DOHH2 (cell line): Measurements from ENCODE around the gene RNLS.

Source experiments
- H3F3A ChIP-seq: fragments of 200-600 bp; sonication (generic), shearing (Covaris generic); 2 replicates; pipeline ENCODE4 v1.6.0; 2016; ENCODE audit warnings: antibody characterized with exemption, mild to moderate bottlenecking; ENCODE audit not compliant: control insufficient read depth, insufficient read depth
- H3K27ac ChIP-seq: fragments of 200-600 bp; sonication (generic); 2 replicates; pipeline ENCODE4 v1.5.1; 2014; ENCODE audit warnings: low read depth, mild to moderate bottlenecking, low read length, moderate library complexity
- H3K27me3 ChIP-seq: fragments of 200-600 bp; sonication (generic); 2 replicates; pipeline ENCODE4 v1.6.1; 2014; ENCODE audit warnings: mild to moderate bottlenecking, low read length, mixed read lengths; ENCODE audit not compliant: control insufficient read depth
- H3K36me3 ChIP-seq: fragments of 200-600 bp; sonication (generic); 2 replicates; pipeline ENCODE4 v1.6.1; 2014; ENCODE audit warnings: mild to moderate bottlenecking, low read length, moderate library complexity, mixed read lengths; ENCODE audit not compliant: control insufficient read depth
- H3K4me1 ChIP-seq: fragments of 200-600 bp; sonication (generic); 2 replicates; pipeline ENCODE4 v1.6.1; 2014; ENCODE audit warnings: mild to moderate bottlenecking, low read length, mixed read lengths; ENCODE audit not compliant: control insufficient read depth
- H3K4me2 ChIP-seq: fragments of 200-600 bp; sonication (generic); 2 replicates; pipeline ENCODE4 v1.6.0; 2014; ENCODE audit warnings: mild to moderate bottlenecking, low read length, moderate library complexity
- H3K4me3 ChIP-seq: fragments of 200-600 bp; sonication (generic); 2 replicates; pipeline ENCODE4 v1.5.1; 2014; ENCODE audit warnings: mild to moderate bottlenecking, low read length, mixed read lengths
- H3K79me2 ChIP-seq: fragments of 200-600 bp; sonication (generic); 2 replicates; pipeline ENCODE4 v1.6.1; 2014; ENCODE audit warnings: mild to moderate bottlenecking, low read length, mixed read lengths; ENCODE audit not compliant: control insufficient read depth
- H3K9me2 ChIP-seq: fragments of 200-600 bp; sonication (generic); replicated peaks from 2 replicates; pipeline ENCODE4 v1.6.1; 2014; ENCODE audit warnings: mild to moderate bottlenecking, low read length, mixed read lengths; ENCODE audit not compliant: control insufficient read depth
- H3K9me3 ChIP-seq: fragments of 200-600 bp; sonication (generic); 2 replicates; pipeline ENCODE4 v1.6.1; 2014; ENCODE audit warnings: antibody characterized with exemption, low read length, mixed read lengths; ENCODE audit not compliant: control insufficient read depth, insufficient read depth
- H4K20me1 ChIP-seq: fragments of 200-600 bp; sonication (generic); 2 replicates; pipeline ENCODE4 v1.6.0; 2014; ENCODE audit warnings: low read depth, mild to moderate bottlenecking, antibody characterized with exemption, low read length, moderate library complexity; ENCODE audit not compliant: control insufficient read depth, insufficient read depth
- EZH2phosphoT487 ChIP-seq: fragments of 200-600 bp; sonication (generic); IDR thresholded peaks from 2 replicates; pipeline ENCODE4 v1.6.1; 2017; ENCODE audit warnings: borderline replicate concordance, mild to moderate bottlenecking, antibody characterized with exemption, low read length, moderate library complexity, mixed read lengths
- TF ChIP-seq, protein P1 (sequence below): fragments of 200-600 bp; sonication (generic); IDR thresholded peaks from one replicate; pipeline ENCODE4 v1.5.1; 2014; ENCODE audit warnings: antibody characterized with exemption, mild to moderate bottlenecking, low read depth, low read length; ENCODE audit not compliant: poor library complexity, severe bottlenecking

Gene RNLS

DNA sequence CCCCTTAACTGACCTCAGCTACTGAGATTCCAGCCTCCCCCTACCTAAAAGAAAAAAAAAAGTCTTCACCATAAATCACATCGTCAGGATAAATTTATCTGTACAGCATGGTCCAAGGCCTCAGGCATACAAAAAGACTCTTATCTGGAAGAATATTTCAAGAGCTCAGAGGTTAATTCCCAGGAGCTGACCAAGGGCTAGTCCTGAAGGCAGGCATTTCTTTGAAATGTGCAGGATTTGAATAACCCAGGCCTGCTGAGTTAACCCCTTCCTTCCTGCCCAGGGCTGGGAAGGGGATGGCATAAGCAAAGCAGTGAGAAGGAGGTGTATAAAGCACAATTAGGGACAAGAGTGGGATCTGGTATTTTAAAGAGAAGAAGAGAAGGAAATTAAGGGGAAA, 111.2 kb downstream of the RNLS start:
- H4K20me1 ChIP-seq, result no peaks in the 10 kb centered on the region
- H3K4me1 ChIP-seq, result no peaks in the 10 kb centered on the region

DNA sequence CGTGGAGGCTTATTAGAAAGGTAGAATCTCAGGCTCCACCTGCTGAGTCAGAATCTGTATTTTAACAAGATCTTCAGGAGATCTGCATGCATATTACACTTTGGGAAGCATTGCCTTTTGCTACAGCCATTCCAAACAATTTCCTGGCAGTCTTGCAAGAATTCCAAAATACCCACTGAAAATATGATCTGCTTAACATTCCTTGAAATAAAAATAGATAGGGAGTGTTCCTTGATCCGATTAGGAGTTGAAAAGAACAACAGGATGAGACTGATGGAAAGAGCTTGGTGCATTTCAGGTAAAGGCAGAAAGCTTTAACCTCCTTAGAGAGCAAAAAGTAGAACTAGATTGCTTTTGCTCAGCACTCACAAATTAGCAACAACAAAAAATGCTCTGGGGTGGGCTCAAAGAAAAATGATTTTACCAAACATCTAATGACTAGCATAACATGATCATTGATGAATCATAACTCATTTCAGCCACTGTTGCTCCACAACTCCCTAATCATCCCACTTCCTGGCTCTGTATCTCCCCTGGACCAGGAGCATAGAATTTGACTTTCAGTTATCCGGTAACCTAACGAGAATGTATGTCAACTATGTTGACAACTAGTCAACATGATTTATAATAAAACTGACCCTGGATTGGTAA, 115.2 kb downstream of the RNLS start:
- Histone ChIP-seq H3K9me2 (no peaks in the 10 kb centered on the region), H4K20me1 (no peaks in the 10 kb centered on the region), H3K9me3 (no peaks in the 10 kb centered on the region), H3K4me2 (no peak overlapping the region), H3K27ac (no peak overlapping the region), H3K27me3 (no peaks in the 10 kb centered on the region), H3K79me2 (no peaks in the 10 kb centered on the region), H3F3A (no peaks in the 10 kb centered on the region), H3K4me1 (no peaks in the 10 kb centered on the region), H3K36me3 (no peaks in the 10 kb centered on the region), H3K4me3 (no peak overlapping the region)
- TF ChIP-seq, protein P1, sequence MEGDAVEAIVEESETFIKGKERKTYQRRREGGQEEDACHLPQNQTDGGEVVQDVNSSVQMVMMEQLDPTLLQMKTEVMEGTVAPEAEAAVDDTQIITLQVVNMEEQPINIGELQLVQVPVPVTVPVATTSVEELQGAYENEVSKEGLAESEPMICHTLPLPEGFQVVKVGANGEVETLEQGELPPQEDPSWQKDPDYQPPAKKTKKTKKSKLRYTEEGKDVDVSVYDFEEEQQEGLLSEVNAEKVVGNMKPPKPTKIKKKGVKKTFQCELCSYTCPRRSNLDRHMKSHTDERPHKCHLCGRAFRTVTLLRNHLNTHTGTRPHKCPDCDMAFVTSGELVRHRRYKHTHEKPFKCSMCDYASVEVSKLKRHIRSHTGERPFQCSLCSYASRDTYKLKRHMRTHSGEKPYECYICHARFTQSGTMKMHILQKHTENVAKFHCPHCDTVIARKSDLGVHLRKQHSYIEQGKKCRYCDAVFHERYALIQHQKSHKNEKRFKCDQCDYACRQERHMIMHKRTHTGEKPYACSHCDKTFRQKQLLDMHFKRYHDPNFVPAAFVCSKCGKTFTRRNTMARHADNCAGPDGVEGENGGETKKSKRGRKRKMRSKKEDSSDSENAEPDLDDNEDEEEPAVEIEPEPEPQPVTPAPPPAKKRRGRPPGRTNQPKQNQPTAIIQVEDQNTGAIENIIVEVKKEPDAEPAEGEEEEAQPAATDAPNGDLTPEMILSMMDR, result no peak
- TF ChIP-seq EZH2phosphoT487, result no peak

More for the DNA sequence above, 111.2 kb downstream of the RNLS start:
- Histone ChIP-seq H3K4me2 (no peak overlapping the region), H3K27me3 (no peaks in the 10 kb centered on the region), H3K9me3 (no peaks in the 10 kb centered on the region), H3K79me2 (no peaks in the 10 kb centered on the region), H3F3A (no peaks in the 10 kb centered on the region), H3K27ac (no peak overlapping the region), H3K4me3 (no peak overlapping the region), H3K9me2 (no peaks in the 10 kb centered on the region), H3K36me3 (no peaks in the 10 kb centered on the region)
- TF ChIP-seq, protein P1, result no peak
- TF ChIP-seq EZH2phosphoT487, result no peak

DNA sequence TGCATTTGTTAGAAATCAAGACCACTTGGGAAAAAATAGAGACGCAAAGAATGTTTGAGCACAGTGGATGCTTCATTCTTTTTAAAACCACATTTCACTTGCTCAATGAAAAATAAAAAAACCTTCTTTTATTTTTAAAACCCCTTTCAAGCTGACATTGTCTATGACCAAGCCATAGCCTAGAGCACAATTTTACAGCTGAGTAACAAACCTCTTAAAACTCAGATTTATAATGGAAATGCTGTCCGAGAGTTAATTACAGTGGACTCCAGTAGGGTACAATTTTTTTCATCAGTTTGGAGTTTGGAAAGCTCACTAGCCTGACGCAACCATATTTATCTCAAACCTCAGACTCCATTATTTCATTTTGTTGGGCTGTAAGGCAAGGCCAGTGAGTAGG, 116.3 kb downstream of the RNLS start:
- no peaks in the 10 kb centered on the region for H3K36me3 ChIP-seq
- H3F3A ChIP-seq, result no peaks in the 10 kb centered on the region
- H3K9me2 ChIP-seq, result no peaks in the 10 kb centered on the region
- no peaks in the 10 kb centered on the region for H3K79me2 ChIP-seq
- TF ChIP-seq EZH2phosphoT487, result no peak
- TF ChIP-seq, protein P1, result no peak
- H3K27ac ChIP-seq, result no peak overlapping the region
- no peaks in the 10 kb centered on the region for H3K4me1 ChIP-seq
- no peak overlapping the region for H3K4me3 ChIP-seq
- H3K27me3 ChIP-seq, result no peaks in the 10 kb centered on the region
- H3K4me2 ChIP-seq, result no peak overlapping the region
- no peaks in the 10 kb centered on the region for H4K20me1 ChIP-seq
- no peaks in the 10 kb centered on the region for H3K9me3 ChIP-seq

DNA sequence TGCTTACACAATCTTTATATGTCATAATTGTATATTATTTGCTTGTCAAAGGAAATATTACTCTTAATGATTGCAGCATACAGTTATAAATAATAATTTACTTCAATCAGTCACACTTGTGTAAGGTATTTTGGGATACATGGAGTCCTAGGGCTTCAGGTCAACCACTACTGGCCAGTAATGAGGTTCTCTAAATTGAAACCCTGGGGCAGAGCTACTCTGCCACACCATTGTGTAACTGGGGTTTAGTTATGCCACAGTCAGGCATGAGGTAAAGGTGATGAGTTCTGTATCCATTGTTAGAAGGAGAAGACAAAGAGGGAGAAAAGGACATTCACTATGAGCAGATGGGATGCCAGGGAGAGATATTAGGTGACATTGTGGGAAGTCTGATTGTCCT, 117.4 kb downstream of the RNLS start:
- H3K36me3 ChIP-seq, result no peaks in the 10 kb centered on the region
- no peaks in the 10 kb centered on the region for H3F3A ChIP-seq
- no peak overlapping the region for H3K4me3 ChIP-seq
- no peak overlapping the region for H3K27ac ChIP-seq
- no peak for TF ChIP-seq EZH2phosphoT487
- TF ChIP-seq, protein P1, result no peak
- H3K27me3 ChIP-seq, result no peaks in the 10 kb centered on the region
- H3K9me2 ChIP-seq, result no peaks in the 10 kb centered on the region
- H3K9me3 ChIP-seq, result no peaks in the 10 kb centered on the region
- H4K20me1 ChIP-seq, result no peaks in the 10 kb centered on the region
- H3K4me1 ChIP-seq, result no peaks in the 10 kb centered on the region
- no peak overlapping the region for H3K4me2 ChIP-seq
- H3K79me2 ChIP-seq, result no peaks in the 10 kb centered on the region
